GM21381 (cell line): ENCODE results near the gene IKZF1.
A peak's percentile ranks its signal among the peaks of the same experiment; 100 is the strongest.
"Not testable (repeated sequence)": the region's sequence is repeated elsewhere in the genome, so short reads cannot be mapped to it uniquely, and the experiment has no call there.

Experiments used
- ATAC-seq: cut with Tn5 transposase; IDR thresholded peaks from one replicate; pipeline ENCODE4 v1.9.1; 2021; ENCODE audit warnings: mild to moderate bottlenecking, moderate library complexity; ENCODE audit not compliant: unreplicated experiment

Gene IKZF1

GRCh38 chr7:50332241-50333165 lies 28.0 kb downstream of the IKZF1 start:
- ATAC-seq, result no peak

GRCh38 chr7:50333221-50333651 lies 28.7 kb downstream of the IKZF1 start:
- no peak for ATAC-seq

GRCh38 chr7:50334341-50334994 lies 30.0 kb downstream of the IKZF1 start:
- no peak for ATAC-seq

GRCh38 chr7:50335230-50335794 lies 30.8 kb downstream of the IKZF1 start:
- no peak for ATAC-seq

GRCh38 chr7:50335795-50336754 lies 31.6 kb downstream of the IKZF1 start:
- no peak for ATAC-seq

- no peak for ATAC-seq
Observed at GRCh38 chr7:50336894-50337703, 32.6 kb downstream of the IKZF1 start.

- not testable (repeated sequence) for ATAC-seq
Observed at GRCh38 chr7:50339472-50339871, 35.0 kb downstream of the IKZF1 start.

GRCh38 chr7:50339990-50340500 lies 35.5 kb downstream of the IKZF1 start:
- ATAC-seq, result peak; percentile 32

GRCh38 chr7:50341724-50342123 lies 37.2 kb downstream of the IKZF1 start:
- ATAC-seq, result no peak

GRCh38 chr7:50342616-50343114 lies 38.1 kb downstream of the IKZF1 start:
- no peak for ATAC-seq

- no peak for ATAC-seq
Observed at GRCh38 chr7:50346545-50347497, 42.3 kb downstream of the IKZF1 start.

- no peak for ATAC-seq
Observed at GRCh38 chr7:50347693-50348092, 43.2 kb downstream of the IKZF1 start.

GRCh38 chr7:50348469-50349162 lies 44.1 kb downstream of the IKZF1 start:
- ATAC-seq, result no peak

- ATAC-seq, result no peak
Observed at GRCh38 chr7:50349399-50349798, 44.9 kb downstream of the IKZF1 start.

GRCh38 chr7:50349963-50350944 lies 45.7 kb downstream of the IKZF1 start:
- peak; percentile 76 for ATAC-seq

- no peak for ATAC-seq
Observed at GRCh38 chr7:50351267-50351666, 46.8 kb downstream of the IKZF1 start.
